ENCODE measurements around the gene FAM81A. TPM values are rescaled to one million over a fixed set of nuclear protein-coding genes. Genes with fewer than 3 reads are reported as not detected.
A peak's percentile ranks its signal among the peaks of the same experiment; 100 is the strongest.
"Not testable (repeated sequence)": the region's sequence is repeated elsewhere in the genome, so short reads cannot be mapped to it uniquely, and the experiment has no call there.

The FAM81A gene
- total RNA-seq, 2 donors from 2014 or later: under 0.01 to 0.78 TPM

GRCh38 chr15:59457103-59457502, 19.1 kb downstream of the FAM81A start:
- no peaks in the 10 kb centered on the region for H3K9me3 ChIP-seq
- no peaks in the 10 kb centered on the region for H3K36me3 ChIP-seq (replicated peaks in 1 of 2; ENCODE audit: insufficient read depth in 1 of 2, low read depth in 2 of 2)
- intact Hi-C loops (cut with DNase I): no loop called here
- DNase-seq (no peak), ATAC-seq (no peak)
- H3K27ac ChIP-seq: no peak overlapping the region
- WGBS, 2 donors: 79 to 89% methylated on average over 3 of the region's 3 CpGs
- TF ChIP-seq POLR2A (IDR thresholded peaks at IDR 0.05) (no peak), CTCF (IDR thresholded peaks at IDR 0.05) (no peak)
- H3K4me3 ChIP-seq: no peak overlapping the region
- H3K4me1 ChIP-seq: peaks cover 3% of the 10 kb centered on the region
- H3K27me3 ChIP-seq: no peaks in the 10 kb centered on the region

- Histone ChIP-seq H3K36me3 (replicated peaks in 1 of 2; ENCODE audit: insufficient read depth in 1 of 2, low read depth in 2 of 2) (no peaks in the 10 kb centered on the region), H3K9me3 (no peaks in the 10 kb centered on the region), H3K4me3 (no peak overlapping the region), H3K27me3 (no peaks in the 10 kb centered on the region), H3K27ac (no peak overlapping the region), H3K4me1 (peaks cover 1% of the 10 kb centered on the region)
- no peak for TF ChIP-seq POLR2A (IDR thresholded peaks at IDR 0.05)
- DNase-seq (no peak), ATAC-seq (no peak)
- WGBS, 2 donors: 90 to 100% methylated on average over 1 of the region's 1 CpG
- intact Hi-C loops (cut with DNase I): no loop called here
Measured at GRCh38 chr15:59461521-59461920, 23.5 kb downstream of the FAM81A start.

GRCh38 chr15:59473226-59473625, 35.2 kb downstream of the FAM81A start:
- peak; percentile 40 for ATAC-seq
- Histone ChIP-seq H3K27me3 (no peaks in the 10 kb centered on the region), H3K27ac (no peak overlapping the region), H3K9me3 (no peaks in the 10 kb centered on the region), H3K4me1 (no peaks in the 10 kb centered on the region), H3K36me3 (replicated peaks in 1 of 2; ENCODE audit: insufficient read depth in 1 of 2, low read depth in 2 of 2) (no peaks in the 10 kb centered on the region), H3K4me3 (no peak overlapping the region)
- 30 to 31% methylated on average over 5 of the region's 5 CpGs for WGBS, 2 donors
- TF ChIP-seq CTCF (IDR thresholded peaks at IDR 0.05) (no peak), POLR2A (IDR thresholded peaks at IDR 0.05) (no peak)
- DNase-seq: no peak
- intact Hi-C loops (cut with DNase I): no loop called here

- ATAC-seq; H3K9me3 ChIP-seq; H3K4me1 ChIP-seq; H3K27me3 ChIP-seq; H3K36me3 ChIP-seq (replicated peaks in 1 of 2; ENCODE audit: insufficient read depth in 1 of 2, low read depth in 2 of 2); H3K27ac ChIP-seq; intact Hi-C loops (cut with DNase I); H3K4me3 ChIP-seq; DNase-seq: not testable (repeated sequence)
- WGBS, 2 donors: 88 to 89% methylated on average over 5 of the region's 5 CpGs
Measured at GRCh38 chr15:59475161-59475560, 37.2 kb downstream of the FAM81A start.

GRCh38 chr15:59484399-59484798, 46.4 kb downstream of the FAM81A start:
- TF ChIP-seq CTCF (IDR thresholded peaks at IDR 0.05): no peak
- no peak for TF ChIP-seq POLR2A (IDR thresholded peaks at IDR 0.05)
- intact Hi-C loops (cut with DNase I): no loop called here
- Histone ChIP-seq H3K36me3 (replicated peaks in 1 of 2; ENCODE audit: insufficient read depth in 1 of 2, low read depth in 2 of 2) (no peaks in the 10 kb centered on the region), H3K4me1 (no peaks in the 10 kb centered on the region), H3K27ac (no peak overlapping the region), H3K4me3 (no peak overlapping the region), H3K9me3 (no peaks in the 10 kb centered on the region), H3K27me3 (no peaks in the 10 kb centered on the region)
- 88 to 90% methylated on average over 4 of the region's 4 CpGs for WGBS, 2 donors
- DNase-seq (no peak), ATAC-seq (no peak)

- WGBS, 2 donors: 87 to 93% methylated on average over 3 to 4 of the region's 4 CpGs
- H3K36me3 ChIP-seq (replicated peaks in 1 of 2; ENCODE audit: insufficient read depth in 1 of 2, low read depth in 2 of 2): no peaks in the 10 kb centered on the region
- no peak overlapping the region for H3K27ac ChIP-seq
- H3K27me3 ChIP-seq: no peaks in the 10 kb centered on the region
- ATAC-seq: no peak
- TF ChIP-seq CTCF (IDR thresholded peaks at IDR 0.05): no peak
- no peak for TF ChIP-seq POLR2A (IDR thresholded peaks at IDR 0.05)
- H3K4me3 ChIP-seq: no peak overlapping the region
- no peaks in the 10 kb centered on the region for H3K9me3 ChIP-seq
- no peak for DNase-seq
- intact Hi-C loops (cut with DNase I): no loop called here
- no peaks in the 10 kb centered on the region for H3K4me1 ChIP-seq
Measured at GRCh38 chr15:59485036-59485435, 47.0 kb downstream of the FAM81A start.

- intact Hi-C loops (cut with DNase I); H3K4me1 ChIP-seq; DNase-seq; H3K27ac ChIP-seq; H3K4me3 ChIP-seq; H3K36me3 ChIP-seq (replicated peaks in 1 of 2; ENCODE audit: insufficient read depth in 1 of 2, low read depth in 2 of 2); ATAC-seq; H3K9me3 ChIP-seq; H3K27me3 ChIP-seq: not testable (repeated sequence)
Measured at GRCh38 chr15:59489485-59489884, 51.5 kb downstream of the FAM81A start.
